Brain microvascular endothelial cell (primary cell): ENCODE results near the gene PKP4.

Experiments
- DNase-seq: peaks from one replicate; pipeline ENCODE4 v3.0.0-alpha.2; 2020
- H3K27ac ChIP-seq: fragments of 250-450 bp; sonication (Bioruptor Pico); 2 replicates; pipeline ENCODE4 v1.5.1; 2020; ENCODE audit warnings: mild to moderate bottlenecking, moderate library complexity
- H3K27me3 ChIP-seq: fragments of 250-450 bp; sonication (Bioruptor Pico); replicated peaks from 2 replicates; pipeline ENCODE4 v1.5.1; 2020; ENCODE audit warnings: mild to moderate bottlenecking
- H3K36me3 ChIP-seq: fragments of 250-450 bp; sonication (Bioruptor Pico); replicated peaks from 2 replicates; pipeline ENCODE4 v1.5.1; 2020; ENCODE audit warnings: mild to moderate bottlenecking
- H3K4me3 ChIP-seq: 2 replicates; pipeline ENCODE4 v1.5.1; 2011; ENCODE audit warnings: low read depth, mild to moderate bottlenecking, control low read depth, low read length, moderate library complexity
- CTCF ChIP-seq: IDR thresholded peaks from 2 replicates; pipeline ENCODE4 v1.5.1; 2011; ENCODE audit warnings: low read depth, mild to moderate bottlenecking, moderate library complexity, low read length, control low read depth, inconsistent platforms; ENCODE audit errors: missing control alignments
- in situ Hi-C: cut with HindIII; loops from 2 replicates; pipeline ENCODE4 v1.10.0; 2017; ENCODE audit warnings: low sequenced_read_pairs, low pct_ligation_motif_present

The PKP4 gene

GRCh38 chr2:158713523-158714138 lies 256.9 kb downstream of the PKP4 start:
- no peak overlapping the region for H3K27ac ChIP-seq
- DNase-seq, result no peak
- H3K4me3 ChIP-seq, result no peak overlapping the region
- no peak for TF ChIP-seq CTCF
- no peaks in the 10 kb centered on the region for H3K27me3 ChIP-seq
- in situ Hi-C loops, result no loop called here
- H3K36me3 ChIP-seq, result no peaks in the 10 kb centered on the region

GRCh38 chr2:158714420-158714819 lies 257.7 kb downstream of the PKP4 start:
- in situ Hi-C loops, result no loop called here
- Histone ChIP-seq H3K27me3 (no peaks in the 10 kb centered on the region), H3K36me3 (no peaks in the 10 kb centered on the region), H3K27ac (no peak overlapping the region), H3K4me3 (no peak overlapping the region)
- DNase-seq, result no peak
- no peak for TF ChIP-seq CTCF

GRCh38 chr2:158715357-158715756 lies 258.6 kb downstream of the PKP4 start:
- H3K4me3 ChIP-seq, result no peak overlapping the region
- in situ Hi-C loops, result no loop called here
- H3K36me3 ChIP-seq, result no peaks in the 10 kb centered on the region
- TF ChIP-seq CTCF, result no peak
- no peak for DNase-seq
- no peaks in the 10 kb centered on the region for H3K27me3 ChIP-seq
- no peak overlapping the region for H3K27ac ChIP-seq

GRCh38 chr2:158716121-158716791 lies 259.5 kb downstream of the PKP4 start:
- Histone ChIP-seq H3K36me3 (no peaks in the 10 kb centered on the region), H3K4me3 (no peak overlapping the region), H3K27me3 (no peaks in the 10 kb centered on the region), H3K27ac (no peak overlapping the region)
- DNase-seq, result no peak
- no peak for TF ChIP-seq CTCF
- in situ Hi-C loops, result no loop called here

GRCh38 chr2:158716921-158717320 lies 260.2 kb downstream of the PKP4 start:
- DNase-seq, result no peak
- Histone ChIP-seq H3K27me3 (no peaks in the 10 kb centered on the region), H3K4me3 (no peak overlapping the region), H3K27ac (no peak overlapping the region), H3K36me3 (no peaks in the 10 kb centered on the region)
- in situ Hi-C loops, result no loop called here
- no peak for TF ChIP-seq CTCF
